Measurements from ENCODE around the gene OGT.
"Not testable (repeated sequence)": the region's sequence is repeated elsewhere in the genome, so short reads cannot be mapped to it uniquely, and the experiment has no call there.

The OGT gene

DNA sequence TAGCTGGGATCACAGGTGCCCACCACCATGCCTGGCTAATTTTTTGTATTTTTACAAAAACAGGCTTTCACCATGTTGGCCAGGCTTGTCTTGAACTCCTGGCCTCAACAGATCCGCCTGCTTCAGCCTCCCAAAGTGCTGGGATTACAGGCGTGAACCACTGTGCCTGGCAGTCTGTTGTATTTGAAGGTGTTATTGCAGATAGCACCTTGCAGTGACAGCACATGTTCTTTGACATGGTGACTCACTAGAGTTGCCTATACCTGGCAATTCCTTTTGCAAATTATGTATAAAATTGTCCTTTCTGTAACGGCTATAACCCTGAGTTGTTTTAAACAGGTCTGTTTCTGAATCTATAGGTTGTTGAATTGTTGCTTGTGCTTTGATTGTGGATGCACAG, 7.9 kb downstream of the OGT start:
- DNase-seq (ENCODE audit: low read depth in 2 of 2), result no peak

DNA sequence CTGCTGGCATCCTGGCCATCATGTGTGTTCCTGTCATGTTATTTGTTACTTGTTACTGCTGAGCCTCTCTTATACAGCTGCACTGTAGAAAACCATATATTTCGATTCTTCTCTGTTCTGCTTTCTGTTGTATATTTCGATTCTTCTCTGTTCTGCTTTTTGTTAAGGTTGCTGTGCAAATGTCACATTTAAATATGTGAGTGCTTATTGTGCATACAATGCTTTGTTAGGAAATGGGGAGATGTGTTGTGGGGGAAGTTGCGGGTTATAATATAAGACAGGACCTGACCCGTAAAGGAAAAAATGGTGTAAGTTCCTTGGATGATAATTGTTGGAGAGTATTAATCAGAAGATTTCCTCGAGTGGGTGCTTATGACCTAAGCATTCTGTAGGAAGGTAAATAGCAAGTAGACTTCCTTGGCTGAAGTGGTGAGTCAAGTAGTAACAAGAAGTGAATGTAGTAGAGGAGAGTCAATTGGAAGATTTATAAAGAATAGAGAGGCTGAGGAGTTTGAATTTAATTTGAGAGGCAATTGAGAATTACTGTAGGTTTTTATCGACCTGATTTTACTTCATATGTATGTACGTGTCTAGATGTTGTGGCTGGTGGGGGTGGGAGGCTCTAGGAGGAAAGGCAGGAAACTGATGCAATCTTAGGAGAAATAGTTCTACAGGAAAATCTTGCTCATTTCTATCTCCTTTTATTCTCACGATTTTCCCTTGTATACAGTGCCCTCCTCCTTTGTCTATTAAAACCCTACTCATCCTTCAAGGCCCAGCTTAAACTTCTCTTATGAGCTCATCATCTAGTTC, 8.5 kb downstream of the OGT start:
- no peak for DNase-seq (ENCODE audit: low read depth in 2 of 2)

DNA sequence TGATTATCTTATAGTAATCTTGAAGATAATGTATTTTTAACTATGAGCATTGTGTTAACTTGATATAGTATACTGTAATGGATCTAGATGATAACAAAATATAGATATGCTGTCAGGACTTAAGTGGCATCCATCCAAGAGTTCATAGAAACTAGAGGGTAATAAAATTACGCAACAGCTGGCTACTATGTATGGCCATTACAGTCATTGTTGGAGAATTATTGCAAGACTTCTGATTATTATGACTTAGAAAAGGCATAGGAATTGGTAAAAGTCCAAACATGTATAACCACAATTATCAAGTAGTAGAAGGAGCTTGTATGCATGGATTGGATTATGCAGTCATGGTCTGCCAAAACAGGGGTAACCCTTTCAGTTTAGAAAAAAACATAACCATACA, 9.5 kb downstream of the OGT start:
- DNase-seq (ENCODE audit: low read depth in 2 of 2), result no peak

DNA sequence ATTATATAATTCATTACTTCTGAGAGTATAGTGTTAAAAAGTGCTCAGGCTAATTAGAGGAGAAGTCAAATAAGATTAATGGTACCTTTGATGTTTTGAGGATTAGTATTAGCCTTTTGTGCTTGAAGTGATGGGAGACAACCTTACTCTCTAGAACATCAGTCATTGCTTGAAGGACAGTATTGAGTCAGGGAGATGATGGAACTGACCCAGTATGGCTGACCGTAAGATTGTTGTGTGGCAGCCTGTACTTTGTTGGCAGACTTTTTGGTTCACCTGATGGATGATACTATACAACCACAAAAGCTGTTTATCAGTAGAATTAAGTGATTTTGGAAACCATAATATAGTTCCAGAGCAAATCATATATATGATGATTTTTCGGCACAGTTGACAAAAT, 9.9 kb downstream of the OGT start:
- DNase-seq (ENCODE audit: low read depth in 2 of 2), result no peak

DNA sequence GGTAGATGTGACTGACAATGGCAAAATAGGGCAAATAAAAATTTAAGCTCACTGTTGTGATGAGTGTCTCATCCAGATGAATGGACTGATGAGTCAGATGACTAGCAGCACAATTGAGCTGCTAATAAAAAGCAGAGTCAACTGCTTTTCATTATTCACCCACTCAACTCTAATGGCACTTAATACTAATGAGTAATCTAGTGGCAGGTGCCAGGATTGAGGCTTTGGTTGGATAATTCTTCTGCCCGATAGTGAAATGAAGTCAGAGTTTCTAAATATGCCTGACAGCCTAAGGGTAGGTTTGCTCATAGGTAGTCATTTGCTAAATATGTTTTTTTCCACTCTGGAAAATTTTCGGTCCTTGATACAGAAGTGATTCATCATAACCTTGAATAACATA, 10.4 kb downstream of the OGT start:
- DNase-seq (ENCODE audit: low read depth in 2 of 2), result no peak

DNA sequence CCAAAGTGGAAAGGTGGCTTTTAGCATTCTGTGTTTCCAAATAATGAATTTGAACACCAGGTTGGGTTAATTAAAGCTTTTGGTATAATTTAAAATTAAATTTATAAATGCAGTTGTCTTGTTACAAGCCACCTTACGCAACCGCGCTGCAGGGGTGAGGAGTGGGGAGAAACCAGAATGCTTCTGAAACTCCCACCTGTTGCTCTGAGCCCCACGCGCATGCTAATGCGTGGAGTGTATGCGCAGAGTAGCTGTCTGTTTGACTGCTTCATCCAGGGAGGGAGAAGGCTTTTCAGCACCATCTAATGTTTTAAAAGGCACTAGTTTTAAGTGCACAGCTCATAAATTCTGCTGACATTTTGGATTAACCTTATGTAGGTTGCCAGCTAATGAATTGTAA, 12.5 kb downstream of the OGT start:
- DNase-seq (ENCODE audit: low read depth in 2 of 2), result no peak

DNA sequence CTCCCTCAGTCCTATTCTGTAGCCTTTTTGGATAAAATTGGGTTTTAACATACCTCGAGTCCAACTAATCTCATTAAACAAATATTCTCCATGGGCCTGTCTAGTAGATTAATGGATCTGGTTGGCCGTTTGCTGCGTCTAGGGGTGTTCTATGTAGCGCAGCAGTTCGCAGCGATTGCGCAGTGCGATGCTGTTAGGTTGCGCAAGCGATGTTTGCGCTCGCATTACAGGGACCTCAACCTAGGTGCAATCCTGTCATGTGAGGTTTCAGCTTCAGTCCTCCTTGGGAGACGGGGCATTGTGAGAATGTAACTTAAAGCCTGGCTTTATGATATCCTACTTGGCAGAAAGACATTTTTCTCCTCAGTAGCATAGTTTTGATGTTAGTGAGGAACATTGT, 14.0 kb downstream of the OGT start:
- DNase-seq (ENCODE audit: low read depth in 2 of 2), result no peak

DNA sequence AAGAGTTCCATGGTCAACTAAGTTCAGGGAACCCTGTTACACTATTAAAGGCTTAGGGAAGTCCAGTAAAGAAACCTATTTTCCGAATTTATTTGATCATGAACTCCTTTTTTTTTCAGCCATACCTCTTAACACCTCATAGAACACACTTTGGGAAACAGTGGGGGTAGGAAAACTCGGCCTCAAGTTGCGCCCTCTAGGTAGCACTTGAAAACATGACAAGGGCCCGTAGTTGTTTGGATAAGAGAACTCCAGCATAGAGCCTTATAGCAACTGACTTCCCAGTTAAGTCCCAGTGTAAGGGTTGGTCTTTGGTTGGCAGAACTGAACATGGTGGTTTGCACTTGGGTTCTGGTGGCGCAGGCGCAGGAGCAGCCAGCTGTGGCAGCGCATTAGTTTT, 14.4 kb downstream of the OGT start:
- no peak for DNase-seq (ENCODE audit: low read depth in 2 of 2)

DNA sequence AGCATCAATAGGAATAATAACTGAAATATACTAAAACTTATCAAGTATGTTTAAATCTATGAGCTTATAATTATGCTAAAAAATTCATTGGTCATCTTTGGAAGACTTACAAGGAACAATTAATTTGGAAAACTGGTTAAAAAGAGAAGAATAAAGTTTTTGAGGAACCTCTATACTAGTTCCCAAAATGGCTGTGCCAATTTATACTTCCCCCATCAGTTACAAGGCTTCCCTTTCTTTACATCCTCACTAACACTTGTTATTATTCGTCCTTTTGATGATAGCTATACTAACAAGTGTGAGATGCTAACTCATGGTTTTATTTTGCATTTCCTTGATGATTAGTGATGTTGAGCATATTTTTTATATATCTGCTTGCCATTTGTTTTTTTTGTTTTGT, 17.1 kb downstream of the OGT start:
- no peak for DNase-seq (ENCODE audit: low read depth in 2 of 2)

DNA sequence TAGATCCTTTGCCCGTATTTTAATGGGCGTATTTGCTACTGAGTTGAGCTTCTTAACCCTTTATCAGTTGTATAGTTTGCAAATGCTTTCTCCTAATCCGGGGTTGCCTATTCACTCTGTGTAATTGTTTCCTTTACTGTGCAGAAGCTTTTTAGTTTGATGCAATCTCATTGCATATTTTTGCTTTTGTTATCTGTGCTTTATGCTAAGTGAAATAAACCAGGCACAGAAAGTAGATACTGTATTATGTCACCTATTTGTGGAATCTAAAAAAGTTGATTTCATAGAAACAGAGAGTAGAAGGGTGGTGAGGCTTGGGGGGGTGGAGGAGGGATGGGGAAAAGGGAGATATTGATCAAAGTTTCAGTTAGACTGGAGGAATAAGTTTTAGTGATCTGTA, 17.7 kb downstream of the OGT start:
- DNase-seq (ENCODE audit: low read depth in 2 of 2), result no peak

DNA sequence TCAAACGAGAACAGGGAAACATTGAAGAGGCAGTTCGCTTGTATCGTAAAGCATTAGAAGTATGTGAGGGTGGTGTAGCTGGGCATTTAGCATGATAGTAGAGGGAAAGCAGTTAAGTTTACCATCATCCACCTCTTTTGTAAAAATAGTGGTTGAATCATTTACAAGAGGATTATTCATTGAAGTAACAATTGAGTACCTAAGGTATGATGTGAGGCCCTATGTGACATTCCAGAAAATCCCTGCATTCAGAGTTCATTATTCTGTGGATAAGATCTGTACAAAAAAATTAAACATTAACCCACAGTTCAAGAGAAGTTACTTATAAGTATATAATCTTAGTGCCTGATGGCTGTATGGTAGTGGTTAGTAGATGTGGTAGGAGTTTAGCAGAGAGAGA, 23.1 kb downstream of the OGT start:
- DNase-seq (ENCODE audit: low read depth in 2 of 2), result no peak

DNA sequence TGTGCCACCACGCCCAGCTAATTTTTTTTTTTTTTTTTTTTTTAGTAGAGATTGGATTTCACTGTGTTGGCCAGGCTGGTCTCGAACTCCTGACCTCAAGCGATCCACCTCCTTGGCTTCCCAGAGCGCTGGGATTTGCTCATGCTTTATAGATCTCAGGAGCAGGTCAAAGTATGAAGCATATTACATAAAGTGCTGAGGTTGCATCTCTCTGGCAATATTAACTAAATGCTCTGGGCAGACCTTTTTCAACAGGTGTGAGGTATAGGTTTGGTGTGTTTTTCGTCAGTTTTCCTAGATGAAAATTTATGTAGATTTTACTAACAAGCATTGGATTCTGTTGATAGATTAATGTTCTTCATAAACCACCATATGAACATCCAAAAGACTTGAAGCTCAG, 26.0 kb downstream of the OGT start:
- DNase-seq (ENCODE audit: low read depth in 2 of 2), result no peak

DNA sequence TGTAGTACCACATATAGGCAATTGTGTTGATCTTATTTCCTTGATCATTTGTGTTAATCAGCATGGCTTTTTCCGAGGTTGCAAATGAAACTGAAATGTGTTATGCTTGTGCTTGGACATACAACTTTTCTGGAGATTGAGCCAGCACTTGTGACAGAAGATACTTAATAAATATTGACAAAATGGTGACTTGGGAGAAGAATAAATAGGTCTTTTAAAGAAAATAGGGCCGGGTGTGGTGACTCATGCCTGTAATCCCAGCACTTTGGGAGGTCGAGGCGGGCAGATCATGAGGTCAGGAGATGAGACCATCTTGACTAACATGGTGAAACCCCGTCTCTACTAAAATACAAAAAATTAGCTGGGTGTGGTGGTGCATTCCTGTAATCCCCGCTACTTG, 26.9 kb downstream of the OGT start:
- DNase-seq (ENCODE audit: low read depth in 2 of 2), result not testable (repeated sequence)

DNA sequence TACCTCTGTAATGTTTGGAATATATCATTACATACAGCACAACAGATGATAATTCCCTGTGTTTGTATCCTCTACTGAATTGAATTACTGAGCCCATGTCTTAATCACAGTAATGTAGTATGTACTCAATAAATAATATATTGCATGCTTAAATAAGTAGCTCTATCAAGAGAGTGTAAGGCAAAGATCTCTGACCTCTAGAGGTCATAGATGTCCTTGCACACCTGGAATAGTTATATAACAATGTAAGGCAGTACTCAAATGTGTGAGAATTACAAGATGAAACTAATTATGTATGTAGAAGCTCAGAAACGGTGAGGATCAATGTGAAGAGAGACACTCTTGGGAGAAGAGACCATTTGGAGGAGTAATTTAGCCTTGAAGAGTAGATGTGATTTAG, 31.0 kb downstream of the OGT start:
- no peak for DNase-seq (ENCODE audit: low read depth in 2 of 2)

DNA sequence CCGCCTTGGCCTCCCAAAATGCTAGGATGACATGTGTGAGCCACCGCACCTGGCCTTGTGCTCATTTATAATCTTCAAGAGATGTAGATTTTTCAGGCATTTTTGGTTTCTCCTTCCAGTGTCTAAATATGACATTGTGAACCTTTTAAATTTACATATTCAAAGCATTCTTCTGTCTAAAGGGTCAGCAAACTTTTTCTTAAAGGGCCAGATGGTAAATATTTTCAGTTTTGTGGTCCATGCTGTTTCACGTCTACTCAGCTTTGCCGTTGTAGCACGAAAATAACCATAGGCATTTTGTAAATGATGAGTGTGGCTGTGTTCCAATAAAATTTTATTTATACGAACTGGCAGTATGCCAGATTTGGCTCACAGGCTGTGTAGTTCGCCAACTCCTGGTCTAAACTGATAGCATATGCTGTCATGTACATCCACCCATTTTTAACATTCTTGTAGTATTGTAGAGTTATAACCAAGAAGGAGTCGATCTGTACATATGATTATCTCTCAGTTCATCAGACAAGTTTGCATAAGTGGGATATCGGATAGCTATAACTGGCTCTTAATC, 32.7 kb downstream of the OGT start:
- DNase-seq (ENCODE audit: low read depth in 2 of 2), result no peak

DNA sequence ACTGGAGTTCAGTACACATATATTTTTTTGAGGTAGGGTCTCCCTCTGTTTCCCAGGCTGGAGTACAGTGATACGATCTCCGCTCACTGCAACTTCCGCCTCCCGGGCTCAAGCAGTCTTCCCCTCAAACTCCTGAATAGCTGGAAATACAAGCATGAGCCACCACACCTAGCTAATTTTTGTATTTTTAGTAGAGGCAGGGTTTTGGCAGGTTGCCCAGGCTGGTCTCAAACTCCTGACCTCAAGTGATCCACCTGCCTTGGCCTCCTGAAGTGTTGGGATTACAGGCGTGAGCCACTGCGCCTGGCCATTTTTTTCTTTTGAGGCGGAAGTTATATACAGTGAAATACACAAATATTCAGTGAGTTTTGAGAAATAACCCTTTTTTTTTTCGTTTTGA, 38.5 kb downstream of the OGT start:
- not testable (repeated sequence) for DNase-seq (ENCODE audit: low read depth in 2 of 2)

DNA sequence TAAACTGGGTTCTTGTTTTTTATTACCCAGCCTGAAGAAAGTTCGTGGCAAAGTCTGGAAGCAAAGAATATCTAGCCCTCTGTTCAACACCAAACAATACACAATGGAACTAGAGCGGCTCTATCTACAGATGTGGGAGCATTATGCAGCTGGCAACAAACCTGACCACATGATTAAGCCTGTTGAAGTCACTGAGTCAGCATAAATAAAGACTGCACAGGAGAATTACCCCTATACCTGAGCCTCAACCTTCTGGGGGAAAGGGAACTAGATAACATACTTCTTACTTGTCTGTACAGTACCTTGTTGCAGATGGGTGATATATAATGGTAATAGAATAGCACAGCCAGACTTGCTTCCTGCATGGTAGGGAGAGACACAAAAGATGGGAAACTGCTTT, 40.7 kb downstream of the OGT start:
- DNase-seq (ENCODE audit: low read depth in 2 of 2), result no peak

DNA sequence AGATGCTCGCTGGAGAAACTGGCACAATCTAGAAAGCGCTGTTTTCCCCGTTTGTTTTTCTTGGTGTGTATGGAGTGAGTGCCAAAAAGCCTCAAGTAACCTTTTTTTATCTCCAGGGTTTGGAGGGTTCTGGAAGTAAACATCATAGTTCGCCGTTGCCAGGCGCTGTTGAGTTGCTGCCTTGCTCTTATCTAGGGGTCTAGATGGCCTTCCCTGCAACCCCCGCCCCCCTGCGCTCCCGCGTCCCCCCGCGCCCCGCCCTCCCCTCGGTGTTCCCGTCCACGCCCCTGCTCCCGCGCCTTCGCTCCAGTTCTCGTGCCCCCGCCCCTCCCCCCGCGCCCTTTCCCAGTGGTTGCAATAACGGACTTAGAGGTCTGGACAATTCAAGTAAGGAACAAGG, 44.8 kb downstream of the OGT start:
- no peak for DNase-seq (ENCODE audit: low read depth in 2 of 2)

DNA sequence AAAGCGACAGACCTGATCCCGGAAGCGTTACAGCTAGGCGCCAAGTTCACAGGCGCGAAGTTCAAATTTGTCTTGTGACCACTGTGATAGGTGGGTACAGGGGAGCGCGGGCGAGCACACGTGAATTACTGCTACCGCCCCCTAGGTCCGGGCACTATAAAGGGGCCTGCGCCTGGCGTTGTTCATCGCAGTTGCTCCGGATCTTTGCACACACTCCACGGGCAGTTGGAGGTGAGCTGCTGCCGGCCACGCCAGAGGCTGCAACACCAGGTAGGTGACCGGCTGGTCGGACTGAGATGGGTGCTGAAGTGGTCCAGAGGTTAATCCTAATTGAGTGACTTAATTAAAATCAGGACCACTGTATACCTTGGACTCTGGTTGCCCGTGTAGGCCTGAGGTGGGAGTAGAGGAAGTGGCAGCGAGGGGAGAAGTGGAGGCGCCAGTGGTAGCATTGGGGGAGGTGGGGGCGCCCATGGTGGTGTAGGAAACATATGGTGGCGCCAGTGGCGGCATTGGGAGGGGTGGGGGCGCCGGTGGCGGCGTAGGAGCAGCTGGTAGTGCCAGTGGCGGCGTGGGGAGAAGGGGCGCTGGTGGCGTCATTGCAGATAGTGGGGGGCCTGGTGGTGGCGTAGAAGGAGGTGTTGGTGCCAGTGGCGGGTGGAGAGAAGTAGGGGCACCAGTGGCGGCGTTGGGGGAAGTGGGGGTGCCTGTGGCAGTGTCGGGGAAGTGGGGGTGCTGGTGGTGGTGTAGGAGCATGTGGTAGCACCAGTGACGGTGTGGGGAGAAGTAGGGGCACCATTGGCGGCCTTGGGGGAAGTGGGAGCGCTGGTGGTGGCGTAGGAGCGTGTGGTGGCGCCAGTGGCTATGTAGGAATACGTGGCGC, 45.6 kb downstream of the OGT start, which contains the start of gene GCNA:
TSS of gene GCNA (plus strand) at position 185 of the 883 bp plus-strand sequence. CDS start 2,385 bp downstream, outside the sequence.
- no peak for DNase-seq (ENCODE audit: low read depth in 2 of 2)

DNA sequence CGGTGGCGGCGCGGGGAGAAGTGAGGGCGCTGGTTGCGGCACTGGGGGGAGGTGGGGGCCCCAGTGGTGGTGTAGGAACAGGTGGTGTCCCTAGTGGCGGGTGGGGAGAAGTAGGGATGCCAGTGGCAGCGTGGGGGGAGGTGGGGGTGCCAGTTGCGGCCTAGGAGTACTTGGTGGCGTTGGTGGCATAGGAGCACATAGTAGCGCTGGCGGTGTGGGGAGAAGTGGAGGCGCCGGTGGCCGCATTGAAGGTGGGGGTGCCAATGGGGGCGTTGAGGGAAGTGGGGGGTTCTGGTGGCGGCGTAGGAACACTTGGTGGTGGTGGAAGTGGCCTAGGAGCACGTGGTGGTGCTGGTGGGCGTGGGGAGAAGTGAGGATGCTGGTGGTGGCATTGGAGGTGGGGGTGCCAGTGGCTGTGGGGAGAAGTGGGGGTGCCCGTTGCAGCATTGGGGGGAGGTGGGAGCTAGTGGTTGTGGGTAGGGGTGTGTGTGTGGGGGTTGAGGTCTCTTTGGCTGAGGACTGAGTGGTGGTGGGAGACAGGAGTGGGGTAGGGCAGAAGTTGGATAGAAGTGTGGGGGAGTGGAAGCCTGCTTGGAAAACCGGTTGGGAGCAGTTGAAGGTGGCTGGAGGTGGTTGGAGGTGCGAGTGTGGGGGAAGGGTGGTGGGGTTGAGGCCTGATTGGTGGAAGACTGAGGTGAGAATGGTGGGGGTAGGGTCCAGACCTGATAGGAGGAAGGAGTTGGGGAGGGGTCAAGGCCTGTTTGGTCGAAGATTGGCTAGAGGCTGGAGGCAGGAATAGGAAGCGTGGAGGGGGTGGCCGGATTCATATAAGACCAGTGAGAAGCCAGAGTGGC, 46.5 kb downstream of the OGT start:
- no peak for DNase-seq (ENCODE audit: low read depth in 2 of 2)

DNA sequence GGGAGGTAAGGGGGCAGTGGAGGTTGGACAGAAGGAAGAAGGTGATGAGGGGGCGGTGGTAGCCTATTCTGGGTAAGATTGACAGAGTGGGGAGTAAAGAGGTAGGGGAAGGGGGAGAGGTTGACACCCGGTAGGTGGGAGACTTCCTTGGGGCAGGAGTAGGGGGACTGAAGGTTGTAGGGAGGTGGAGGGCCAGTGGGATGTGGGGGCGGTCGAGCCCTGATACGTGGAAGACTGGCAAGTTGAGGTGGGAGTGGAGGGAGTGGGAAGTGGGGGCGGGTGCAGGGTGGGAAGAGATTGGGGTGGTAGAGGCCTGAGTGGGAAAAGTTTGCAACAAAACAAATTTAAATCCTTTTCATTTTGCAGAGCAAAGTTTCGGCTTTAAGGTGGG, 47.1 kb downstream of the OGT start:
- DNase-seq (ENCODE audit: low read depth in 2 of 2), result no peak

DNA sequence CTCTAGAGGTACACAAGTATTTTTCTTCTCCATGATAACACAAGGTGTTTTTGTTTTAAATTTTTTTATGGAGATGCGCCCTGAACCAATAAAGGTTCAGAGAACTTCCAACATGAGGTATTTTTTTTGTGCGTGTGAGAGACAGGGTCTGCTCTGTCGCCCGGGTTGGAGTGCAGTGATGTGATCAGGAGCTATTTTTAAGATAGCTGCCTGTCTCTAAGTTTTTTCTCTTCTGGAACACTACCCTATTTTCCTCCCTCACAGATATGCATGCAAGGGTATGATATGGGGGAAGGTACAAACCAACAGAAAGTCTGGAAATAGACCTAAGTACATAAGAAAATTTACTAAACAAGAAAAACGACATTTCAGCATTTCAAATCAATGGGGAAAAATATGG, 48.3 kb downstream of the OGT start:
- DNase-seq (ENCODE audit: low read depth in 2 of 2), result no peak

All from stimulated activated CD4-positive, alpha-beta T cell treated with anti-CD3 and anti-CD28 coated beads, Interleukin-15, amount 100 ng/mL, for 48 hours (primary cell).